Skin epidermis (tissue), 12 donors: ENCODE results near the gene PCYT1A.
A peak's percentile ranks its signal among the peaks of the same experiment; 100 is the strongest.
"Not testable (repeated sequence)": the region's sequence is repeated elsewhere in the genome, so short reads cannot be mapped to it uniquely, and the experiment has no call there.

Source experiments
- H3K27ac ChIP-seq, 21 experiments: fragments of 200-600 bp; sonication (generic) in 11 of 21; one replicate each; pipeline ENCODE4 v1.5.0; 2020; ENCODE audit warnings: mild to moderate bottlenecking in 3 of 21, inconsistent platforms in 2 of 21, moderate library complexity in 2 of 21
- H3K4me3 ChIP-seq, 7 experiments: fragments of 200-600 bp; sonication (generic) in 2 of 7; one replicate each; pipeline ENCODE4 v1.5.0; 2020; ENCODE audit warnings: inconsistent platforms in 2 of 7, mild to moderate bottlenecking in 2 of 7, moderate library complexity in 1 of 7

Gene PCYT1A

GRCh38 chr3:196198771-196199753, 88.5 kb downstream of the PCYT1A start:
- Histone ChIP-seq H3K4me3 (no peak overlapping the region), H3K27ac (no peak overlapping the region)

GRCh38 chr3:196198081-196198675, 89.3 kb downstream of the PCYT1A start:
- no peak overlapping the region for H3K4me3 ChIP-seq
- no peak overlapping the region for H3K27ac ChIP-seq

GRCh38 chr3:196197524-196197923, 90.0 kb downstream of the PCYT1A start:
- H3K27ac ChIP-seq = no peak overlapping the region
- H3K4me3 ChIP-seq = no peak overlapping the region

- Histone ChIP-seq H3K27ac (peak overlapping the region in 6 of 21 experiments; percentile 4 to 65 (median 33)), H3K4me3 (no peak overlapping the region)
Measured at GRCh38 chr3:196195664-196196265, 91.8 kb downstream of the PCYT1A start.

- Histone ChIP-seq H3K4me3 (no peak overlapping the region), H3K27ac (peak overlapping the region in 13 of 21 experiments; percentile 14 to 95 (median 83))
Measured at GRCh38 chr3:196194542-196194915, 93.0 kb downstream of the PCYT1A start.

GRCh38 chr3:196193736-196194541, 93.6 kb downstream of the PCYT1A start:
- Histone ChIP-seq H3K4me3 (no peak overlapping the region), H3K27ac (peak overlapping the region in 16 of 21 experiments; percentile 8 to 95 (median 84))

GRCh38 chr3:196193133-196193735, 94.3 kb downstream of the PCYT1A start:
- H3K4me3 ChIP-seq = no peak overlapping the region
- peak overlapping the region in 19 of 21 experiments; percentile 30 to 95 (median 83) for H3K27ac ChIP-seq

GRCh38 chr3:196192524-196193051, 94.9 kb downstream of the PCYT1A start:
- Histone ChIP-seq H3K27ac (peak overlapping the region in 20 of 21 experiments; percentile 51 to 95 (median 82)), H3K4me3 (no peak overlapping the region)

GRCh38 chr3:196192036-196192523, 95.4 kb downstream of the PCYT1A start:
- Histone ChIP-seq H3K4me3 (no peak overlapping the region), H3K27ac (peak overlapping the region in 20 of 21 experiments; percentile 51 to 95 (median 82))

GRCh38 chr3:196189566-196190347, 97.8 kb downstream of the PCYT1A start:
- Histone ChIP-seq H3K4me3 (no peak overlapping the region), H3K27ac (peak overlapping the region in 3 of 21 experiments; percentile 27 to 43 (median 38))

- Histone ChIP-seq H3K4me3 (no peak overlapping the region), H3K27ac (peak overlapping the region in 19 of 21 experiments; percentile 0 to 91 (median 70))
Measured at GRCh38 chr3:196186651-196187573, 100.6 kb downstream of the PCYT1A start.

- Histone ChIP-seq H3K27ac (peak overlapping the region in 1 of 21 experiments; percentile 91), H3K4me3 (no peak overlapping the region)
Measured at GRCh38 chr3:196184881-196185280, 102.6 kb downstream of the PCYT1A start.

- peak overlapping the region in 7 of 21 experiments; percentile 16 to 96 (median 81) for H3K27ac ChIP-seq
Measured at GRCh38 chr3:196184169-196184432, 103.4 kb downstream of the PCYT1A start.

GRCh38 chr3:196181127-196181546, 106.4 kb downstream of the PCYT1A start:
- Histone ChIP-seq H3K27ac (peak overlapping the region in 12 of 21 experiments; percentile 23 to 96 (median 65)), H3K4me3 (no peak overlapping the region)

More at GRCh38 chr3:196184169-196184432, 103.4 kb downstream of the PCYT1A start:
- not testable (repeated sequence) for H3K4me3 ChIP-seq

GRCh38 chr3:196180346-196180745, 107.2 kb downstream of the PCYT1A start:
- H3K4me3 ChIP-seq = peak overlapping the region in 1 of 7 experiments; percentile 19

More at GRCh38 chr3:196180346-196180745, 107.2 kb downstream of the PCYT1A start:
- H3K27ac ChIP-seq = peak overlapping the region in 17 of 21 experiments; percentile 7 to 96 (median 74)
